ENCODE results near the gene MAMDC2.

MAMDC2 gene

DNA sequence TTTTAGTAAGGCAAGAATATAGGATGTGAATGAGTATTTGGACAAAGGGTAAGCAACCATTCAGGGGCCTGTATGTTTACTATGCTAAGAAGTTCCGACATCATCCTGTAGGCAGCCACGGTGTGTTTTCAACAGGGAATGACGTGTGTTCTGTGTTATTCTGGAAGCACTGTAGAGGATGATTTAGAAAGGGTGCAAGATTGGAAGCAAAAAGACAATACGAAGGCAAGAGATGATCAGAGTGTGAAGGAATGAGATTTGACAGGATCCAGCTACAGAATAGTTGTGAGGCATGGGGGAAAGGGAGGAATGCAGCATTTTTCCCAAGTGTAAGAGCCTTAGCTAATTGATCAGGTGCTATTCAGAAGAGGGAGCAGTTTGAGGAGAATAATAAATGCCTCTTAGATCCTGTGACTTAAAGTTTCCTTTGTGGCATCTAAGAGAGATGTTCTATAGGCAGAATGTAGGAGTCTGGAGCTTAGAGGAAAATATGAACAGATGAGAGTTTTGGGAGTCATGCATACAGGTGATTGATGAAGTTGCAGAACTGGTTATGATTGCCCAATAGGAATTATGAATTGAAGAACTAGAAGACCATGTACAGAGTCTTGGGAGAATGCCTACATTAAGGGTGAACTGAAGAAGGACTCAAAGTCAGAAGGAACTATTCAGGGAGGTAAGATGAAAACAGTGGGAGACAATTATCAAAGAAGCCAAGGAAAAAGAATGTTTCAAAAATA lies 217.7 kb downstream of the MAMDC2 start:
- no peaks in the 10 kb centered on the region for H3K27me3 ChIP-seq (ENCODE audit: low read length)
- peaks cover 62% of the 10 kb centered on the region for H3K79me2 ChIP-seq (ENCODE audit: insufficient read depth, low read length)
- H3K27ac ChIP-seq (ENCODE audit: low read depth, low read length) = no peak overlapping the region
- H3K9ac ChIP-seq (ENCODE audit: low read length) = peak overlapping the region; percentile 88; the same call in 1 of the 2 replicates
- H3K9me3 ChIP-seq (ENCODE audit: insufficient read depth, low read length) = no peaks in the 10 kb centered on the region
- H2AFZ ChIP-seq (ENCODE audit: low read depth, low read length, severe bottlenecking) = no peak overlapping the region
- no peak overlapping the region for H3K4me3 ChIP-seq (ENCODE audit: insufficient read depth, low read length, poor library complexity, severe bottlenecking)
- peak overlapping the region; percentile 66 for H3K4me2 ChIP-seq (ENCODE audit: low read depth, low read length, poor library complexity, severe bottlenecking)
- peaks cover 3% of the 10 kb centered on the region; the same call in 1 of the 2 replicates for H3F3A ChIP-seq (ENCODE audit: insufficient read depth)
- no peaks in the 10 kb centered on the region for H3K9me2 ChIP-seq (replicated peaks; ENCODE audit: insufficient read depth, low read length)
- H3K36me3 ChIP-seq (ENCODE audit: low read length) = peaks cover 34% of the 10 kb centered on the region
- H4K20me1 ChIP-seq (ENCODE audit: low read depth, low read length) = peaks cover 25% of the 10 kb centered on the region
- TF ChIP-seq, protein P1, sequence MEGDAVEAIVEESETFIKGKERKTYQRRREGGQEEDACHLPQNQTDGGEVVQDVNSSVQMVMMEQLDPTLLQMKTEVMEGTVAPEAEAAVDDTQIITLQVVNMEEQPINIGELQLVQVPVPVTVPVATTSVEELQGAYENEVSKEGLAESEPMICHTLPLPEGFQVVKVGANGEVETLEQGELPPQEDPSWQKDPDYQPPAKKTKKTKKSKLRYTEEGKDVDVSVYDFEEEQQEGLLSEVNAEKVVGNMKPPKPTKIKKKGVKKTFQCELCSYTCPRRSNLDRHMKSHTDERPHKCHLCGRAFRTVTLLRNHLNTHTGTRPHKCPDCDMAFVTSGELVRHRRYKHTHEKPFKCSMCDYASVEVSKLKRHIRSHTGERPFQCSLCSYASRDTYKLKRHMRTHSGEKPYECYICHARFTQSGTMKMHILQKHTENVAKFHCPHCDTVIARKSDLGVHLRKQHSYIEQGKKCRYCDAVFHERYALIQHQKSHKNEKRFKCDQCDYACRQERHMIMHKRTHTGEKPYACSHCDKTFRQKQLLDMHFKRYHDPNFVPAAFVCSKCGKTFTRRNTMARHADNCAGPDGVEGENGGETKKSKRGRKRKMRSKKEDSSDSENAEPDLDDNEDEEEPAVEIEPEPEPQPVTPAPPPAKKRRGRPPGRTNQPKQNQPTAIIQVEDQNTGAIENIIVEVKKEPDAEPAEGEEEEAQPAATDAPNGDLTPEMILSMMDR (IDR thresholded peaks at IDR 0.05; ENCODE audit: insufficient read depth, low read length, poor library complexity, severe bottlenecking) = no peak
- TF ChIP-seq EZH2phosphoT487 (conservative IDR thresholded peaks at IDR 0.05; ENCODE audit: low read length) = no peak

DNA sequence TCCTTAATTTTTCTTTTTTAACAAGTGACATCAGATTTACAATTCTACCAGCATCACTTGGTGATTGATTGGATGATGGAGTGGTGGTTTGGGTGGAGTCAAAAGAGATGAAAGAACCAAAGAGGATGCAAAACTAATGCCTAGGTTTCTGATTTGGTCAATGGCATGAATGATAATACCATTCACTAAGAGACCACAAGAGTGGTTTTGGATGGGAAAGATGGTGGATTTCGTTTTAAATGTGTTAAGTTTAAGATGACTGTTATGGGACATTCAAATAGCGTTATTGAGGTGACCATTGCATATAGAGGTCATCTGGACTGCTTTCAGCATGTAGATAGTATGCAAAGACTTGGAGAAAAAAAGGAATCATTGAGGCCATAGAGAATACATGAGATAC lies 218.7 kb downstream of the MAMDC2 start:
- Histone ChIP-seq H3K9ac (ENCODE audit: low read length) (no peak overlapping the region), H3K9me3 (ENCODE audit: insufficient read depth, low read length) (no peaks in the 10 kb centered on the region), H3K79me2 (ENCODE audit: insufficient read depth, low read length) (peaks cover 73% of the 10 kb centered on the region), H3K27me3 (ENCODE audit: low read length) (no peaks in the 10 kb centered on the region), H3K9me2 (replicated peaks; ENCODE audit: insufficient read depth, low read length) (no peaks in the 10 kb centered on the region), H4K20me1 (ENCODE audit: low read depth, low read length) (peaks cover 27% of the 10 kb centered on the region), H2AFZ (ENCODE audit: low read depth, low read length, severe bottlenecking) (no peak overlapping the region), H3K36me3 (ENCODE audit: low read length) (peaks cover 42% of the 10 kb centered on the region), H3K4me3 (ENCODE audit: insufficient read depth, low read length, poor library complexity, severe bottlenecking) (no peak overlapping the region), H3K4me2 (ENCODE audit: low read depth, low read length, poor library complexity, severe bottlenecking) (peak overlapping the region; percentile 8), H3F3A (ENCODE audit: insufficient read depth) (peaks cover 3% of the 10 kb centered on the region; the same call in 1 of the 2 replicates), H3K27ac (ENCODE audit: low read depth, low read length) (no peak overlapping the region)
- TF ChIP-seq, protein P1 (IDR thresholded peaks at IDR 0.05; ENCODE audit: insufficient read depth, low read length, poor library complexity, severe bottlenecking) = no peak
- no peak for TF ChIP-seq EZH2phosphoT487 (conservative IDR thresholded peaks at IDR 0.05; ENCODE audit: low read length)

DNA sequence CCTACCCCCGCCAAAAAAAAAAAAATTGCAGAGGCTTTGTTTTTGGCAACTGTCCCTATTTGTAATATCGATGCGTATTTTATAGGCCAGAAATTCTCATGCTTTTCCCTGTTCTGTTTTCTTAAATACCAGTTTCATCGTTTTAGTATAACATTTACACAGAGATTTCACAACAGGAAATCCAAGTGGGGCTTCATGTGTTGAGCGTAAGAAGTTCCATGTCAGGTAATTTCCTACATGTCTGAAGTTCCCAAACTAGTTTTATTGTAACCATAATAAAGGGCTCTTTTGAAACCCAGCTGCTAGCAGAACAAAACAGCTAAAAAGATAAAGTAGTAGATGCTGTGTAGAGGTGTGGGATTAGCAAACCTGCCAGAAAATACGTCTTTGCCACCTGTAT lies 219.3 kb downstream of the MAMDC2 start:
- Histone ChIP-seq H3K36me3 (ENCODE audit: low read length) (peaks cover 42% of the 10 kb centered on the region), H4K20me1 (ENCODE audit: low read depth, low read length) (peaks cover 27% of the 10 kb centered on the region)

More for the DNA sequence above, 219.3 kb downstream of the MAMDC2 start:
- Histone ChIP-seq H3F3A (ENCODE audit: insufficient read depth) (peaks cover 3% of the 10 kb centered on the region; the same call in 1 of the 2 replicates), H3K79me2 (ENCODE audit: insufficient read depth, low read length) (peaks cover 78% of the 10 kb centered on the region), H3K4me2 (ENCODE audit: low read depth, low read length, poor library complexity, severe bottlenecking) (no peak overlapping the region), H2AFZ (ENCODE audit: low read depth, low read length, severe bottlenecking) (no peak overlapping the region), H3K9me3 (ENCODE audit: insufficient read depth, low read length) (no peaks in the 10 kb centered on the region), H3K9me2 (replicated peaks; ENCODE audit: insufficient read depth, low read length) (no peaks in the 10 kb centered on the region), H3K27me3 (ENCODE audit: low read length) (no peaks in the 10 kb centered on the region), H3K27ac (ENCODE audit: low read depth, low read length) (no peak overlapping the region), H3K4me3 (ENCODE audit: insufficient read depth, low read length, poor library complexity, severe bottlenecking) (no peak overlapping the region), H3K9ac (ENCODE audit: low read length) (no peak overlapping the region)
- no peak for TF ChIP-seq EZH2phosphoT487 (conservative IDR thresholded peaks at IDR 0.05; ENCODE audit: low read length)
- TF ChIP-seq, protein P1 (IDR thresholded peaks at IDR 0.05; ENCODE audit: insufficient read depth, low read length, poor library complexity, severe bottlenecking) = no peak
